Measurements from ENCODE around the gene ADGRB3. TPM values are rescaled to one million over a fixed set of nuclear protein-coding genes. Genes with fewer than 3 reads are reported as not detected.

Gene ADGRB3
- polyA plus RNA-seq, 1 experiment: not detected

GRCh38 chr6:68680264-68680663 is 45.2 kb downstream of the ADGRB3 start:
- H3K4me3 ChIP-seq (ENCODE audit: low read depth, low read length): no peak overlapping the region
- POLR2A ChIA-PET: no interaction called here
- no peak overlapping the region for H3K27ac ChIP-seq (ENCODE audit: low read depth, low read length)
- CTCF ChIA-PET: no interaction called here
- no peaks in the 10 kb centered on the region for H3K9me3 ChIP-seq (ENCODE audit: control insufficient read depth, insufficient read depth, low read length)
- H3K27me3 ChIP-seq (ENCODE audit: control insufficient read depth, insufficient read depth, low read length): no peaks in the 10 kb centered on the region
- no peak for TF ChIP-seq CTCF (IDR thresholded peaks at IDR 0.05; ENCODE audit: low read depth, low read length)
- DNase-seq (ENCODE audit: low read depth, low spot score): no peak

GRCh38 chr6:68689910-68690309 is 54.8 kb downstream of the ADGRB3 start:
- no peak overlapping the region for H3K27ac ChIP-seq (ENCODE audit: low read depth, low read length)
- no peaks in the 10 kb centered on the region for H3K27me3 ChIP-seq (ENCODE audit: control insufficient read depth, insufficient read depth, low read length)
- no peak for TF ChIP-seq CTCF (IDR thresholded peaks at IDR 0.05; ENCODE audit: low read depth, low read length)
- POLR2A ChIA-PET: no interaction called here
- CTCF ChIA-PET: no interaction called here
- no peaks in the 10 kb centered on the region for H3K9me3 ChIP-seq (ENCODE audit: control insufficient read depth, insufficient read depth, low read length)
- no peak for DNase-seq (ENCODE audit: low read depth, low spot score)
- H3K4me3 ChIP-seq (ENCODE audit: low read depth, low read length): no peak overlapping the region

- CTCF ChIA-PET: no interaction called here
- POLR2A ChIA-PET: no interaction called here
- H3K27ac ChIP-seq (ENCODE audit: low read depth, low read length): no peak overlapping the region
- no peak for DNase-seq (ENCODE audit: low read depth, low spot score)
- no peak overlapping the region for H3K4me3 ChIP-seq (ENCODE audit: low read depth, low read length)
- no peak for TF ChIP-seq CTCF (IDR thresholded peaks at IDR 0.05; ENCODE audit: low read depth, low read length)
- H3K27me3 ChIP-seq (ENCODE audit: control insufficient read depth, insufficient read depth, low read length): no peaks in the 10 kb centered on the region
- H3K9me3 ChIP-seq (ENCODE audit: control insufficient read depth, insufficient read depth, low read length): no peaks in the 10 kb centered on the region
These were observed 56.0 kb downstream of the ADGRB3 start for GRCh38 chr6:68691120-68691519.

GRCh38 chr6:68693271-68693670 is 58.2 kb downstream of the ADGRB3 start:
- no peak overlapping the region for H3K27ac ChIP-seq (ENCODE audit: low read depth, low read length)
- no peaks in the 10 kb centered on the region for H3K27me3 ChIP-seq (ENCODE audit: control insufficient read depth, insufficient read depth, low read length)
- ChIA-PET POLR2A (no interaction called here), CTCF (no interaction called here)
- TF ChIP-seq CTCF (IDR thresholded peaks at IDR 0.05; ENCODE audit: low read depth, low read length): no peak
- no peak for DNase-seq (ENCODE audit: low read depth, low spot score)
- H3K4me3 ChIP-seq (ENCODE audit: low read depth, low read length): no peak overlapping the region
- H3K9me3 ChIP-seq (ENCODE audit: control insufficient read depth, insufficient read depth, low read length): no peaks in the 10 kb centered on the region

GRCh38 chr6:68695403-68695802 is 60.3 kb downstream of the ADGRB3 start:
- POLR2A ChIA-PET: no interaction called here
- CTCF ChIA-PET: no interaction called here

More at GRCh38 chr6:68695403-68695802, 60.3 kb downstream of the ADGRB3 start:
- H3K9me3 ChIP-seq (ENCODE audit: control insufficient read depth, insufficient read depth, low read length): no peaks in the 10 kb centered on the region
- no peaks in the 10 kb centered on the region for H3K27me3 ChIP-seq (ENCODE audit: control insufficient read depth, insufficient read depth, low read length)
- no peak overlapping the region for H3K4me3 ChIP-seq (ENCODE audit: low read depth, low read length)
- DNase-seq (ENCODE audit: low read depth, low spot score): no peak
- TF ChIP-seq CTCF (IDR thresholded peaks at IDR 0.05; ENCODE audit: low read depth, low read length): no peak
- no peak overlapping the region for H3K27ac ChIP-seq (ENCODE audit: low read depth, low read length)
